GM19099 (cell line): Measurements from ENCODE around the gene CDHR3.

ENCODE experiments used
- POLR2A ChIP-seq: IDR thresholded peaks from 3 replicates; pipeline ENCODE4 v1.6.1; 2011; ENCODE audit warnings: low read depth; ENCODE audit not compliant: insufficient read length; ENCODE audit errors: extremely low read depth

CDHR3 gene

DNA sequence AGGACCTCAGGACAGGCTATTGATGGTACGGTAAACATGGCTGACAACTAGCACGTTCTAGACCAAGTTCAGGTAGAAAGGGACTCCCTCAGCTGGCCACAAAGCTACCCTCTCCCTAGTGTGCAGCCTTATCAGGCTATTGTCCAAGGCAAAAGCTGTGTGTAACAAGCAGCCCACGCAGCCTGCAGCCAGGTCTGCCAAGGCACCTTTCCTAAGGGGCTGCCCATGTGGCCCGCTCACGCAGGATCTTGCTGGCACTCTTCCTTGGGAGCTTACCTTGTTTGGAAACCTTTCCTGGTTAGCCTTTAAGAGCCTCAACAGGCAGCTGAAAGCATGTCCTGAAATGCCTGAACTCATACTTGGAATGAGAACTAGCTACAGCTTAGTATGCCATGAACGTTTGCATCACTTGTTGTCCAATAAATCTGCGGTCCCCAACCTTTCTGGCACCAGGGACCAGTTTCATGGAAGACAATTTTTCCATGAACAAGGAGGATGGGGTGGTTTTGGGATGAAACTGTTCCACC, 97.4 kb downstream of the CDHR3 start:
- TF ChIP-seq POLR2A: no peak

GRCh38 chr7:106061301-106061979, 98.4 kb downstream of the CDHR3 start:
- no peak for TF ChIP-seq POLR2A

GRCh38 chr7:106062006-106062405, 98.9 kb downstream of the CDHR3 start:
- no peak for TF ChIP-seq POLR2A

GRCh38 chr7:106062521-106062931, 99.5 kb downstream of the CDHR3 start:
- TF ChIP-seq POLR2A: no peak

DNA sequence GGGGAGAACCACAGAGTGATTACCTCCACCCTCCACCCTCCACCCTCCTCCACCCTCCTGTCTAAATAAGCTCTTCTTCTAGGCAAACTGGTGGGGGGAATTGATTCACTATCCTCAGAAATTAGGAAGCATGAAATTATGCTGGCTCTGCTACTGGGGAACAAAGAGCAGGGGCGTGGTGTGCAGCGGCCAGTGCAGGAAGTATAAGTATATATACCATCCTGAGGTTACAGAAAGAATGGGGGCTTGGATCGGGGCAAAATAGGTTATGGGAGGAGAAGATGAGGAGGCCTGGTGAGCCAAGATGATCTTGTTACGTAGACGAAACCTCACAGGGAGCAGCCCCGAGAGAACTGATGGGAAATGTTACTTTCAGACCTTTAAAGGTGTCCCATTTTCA, 100.0 kb downstream of the CDHR3 start:
- TF ChIP-seq POLR2A: no peak

- no peak for TF ChIP-seq POLR2A
These were observed 100.6 kb downstream of the CDHR3 start for GRCh38 chr7:106063692-106064091.

DNA sequence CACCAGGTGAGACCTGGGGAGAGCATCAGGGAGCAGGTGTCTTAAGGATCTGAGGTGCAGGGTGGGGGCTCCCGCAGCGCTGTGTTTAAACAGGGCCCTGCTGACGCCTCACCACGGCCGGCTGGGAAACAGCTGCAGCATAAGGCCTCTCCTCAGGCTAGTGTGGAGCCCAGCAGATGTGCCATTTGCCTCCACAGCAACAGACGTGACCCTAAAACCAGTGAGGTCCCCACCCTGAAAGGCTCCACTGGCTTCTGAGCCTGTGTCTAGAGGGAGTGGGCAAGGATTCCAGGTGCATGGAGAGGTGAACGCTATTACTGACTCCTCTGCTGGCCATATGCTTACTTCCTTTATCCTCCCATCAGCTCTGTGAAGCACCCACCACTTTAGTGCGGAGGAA, 101.3 kb downstream of the CDHR3 start:
- no peak for TF ChIP-seq POLR2A

GRCh38 chr7:106064771-106065574, 101.9 kb downstream of the CDHR3 start:
- no peak for TF ChIP-seq POLR2A

DNA sequence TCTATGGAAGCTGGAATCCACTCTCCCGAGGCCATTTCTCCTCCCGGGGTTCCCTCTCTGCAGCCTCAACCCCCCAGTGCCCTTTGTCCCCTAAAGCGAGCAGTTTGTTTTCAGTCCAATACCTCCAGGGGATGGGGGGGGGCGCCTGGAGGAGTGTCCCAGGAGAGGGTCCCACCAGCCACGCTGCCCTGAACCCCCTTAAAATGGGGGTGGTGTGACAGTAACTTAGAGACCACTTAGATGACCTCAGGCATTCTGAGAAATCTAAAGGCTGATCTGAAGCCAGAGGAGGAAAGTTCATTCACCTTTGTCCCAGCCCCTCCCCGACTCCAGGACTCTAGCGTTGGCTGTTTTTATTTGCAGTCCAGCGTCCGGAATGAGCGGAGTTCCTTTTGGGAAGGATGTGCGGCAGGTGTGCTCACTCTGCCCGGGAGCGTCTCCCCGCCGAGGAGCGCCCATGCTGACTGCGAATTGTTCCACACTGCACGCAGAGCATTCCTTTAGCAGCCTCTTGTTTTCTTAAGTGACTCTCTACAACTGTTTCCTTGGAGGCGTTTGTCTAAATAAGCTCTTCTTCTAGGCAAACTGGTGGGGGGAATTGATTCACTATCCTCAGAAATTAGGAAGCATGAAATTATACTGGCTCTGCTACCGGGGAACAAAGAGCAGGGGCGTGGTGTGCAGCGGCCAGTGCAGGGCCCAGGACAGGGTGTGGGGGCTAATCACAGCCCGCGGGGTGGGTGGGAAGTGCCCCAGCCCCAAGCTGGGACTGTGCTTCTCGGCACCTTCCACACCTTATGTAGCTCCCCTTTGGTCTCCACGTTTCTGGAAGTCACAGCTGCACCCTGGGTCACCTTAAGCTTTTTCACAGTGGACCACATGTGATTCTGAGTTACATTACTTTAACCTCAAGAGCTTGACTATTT, 102.8 kb downstream of the CDHR3 start:
- no peak for TF ChIP-seq POLR2A

DNA sequence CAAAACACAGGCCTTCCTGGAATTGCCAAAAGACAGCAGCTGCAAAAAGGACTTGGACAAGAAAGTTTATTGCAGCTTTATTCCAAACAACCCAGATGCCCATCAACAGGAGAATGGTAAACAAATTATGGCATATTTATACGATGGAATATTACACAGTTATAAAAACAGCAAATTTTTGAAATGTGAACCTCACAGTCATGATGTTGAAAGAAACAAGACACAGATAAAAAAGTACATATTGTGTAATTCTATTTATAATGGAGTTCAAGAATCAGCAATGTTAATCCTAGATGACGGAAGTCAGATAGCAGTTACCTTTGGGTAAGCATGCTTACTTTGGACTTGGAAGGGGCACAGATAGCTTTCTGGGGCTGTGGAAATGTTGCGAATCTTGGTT, 104.6 kb downstream of the CDHR3 start:
- no peak for TF ChIP-seq POLR2A

- TF ChIP-seq POLR2A: no peak
These were observed 105.5 kb downstream of the CDHR3 start for GRCh38 chr7:106068538-106068961.

- no peak for TF ChIP-seq POLR2A
These were observed 105.9 kb downstream of the CDHR3 start for GRCh38 chr7:106068986-106069385.

GRCh38 chr7:106069471-106070200, 106.6 kb downstream of the CDHR3 start:
- no peak for TF ChIP-seq POLR2A

GRCh38 chr7:106070201-106070551, 107.1 kb downstream of the CDHR3 start:
- TF ChIP-seq POLR2A: no peak
